ENCODE data around the gene COG5.

Gene COG5

DNA sequence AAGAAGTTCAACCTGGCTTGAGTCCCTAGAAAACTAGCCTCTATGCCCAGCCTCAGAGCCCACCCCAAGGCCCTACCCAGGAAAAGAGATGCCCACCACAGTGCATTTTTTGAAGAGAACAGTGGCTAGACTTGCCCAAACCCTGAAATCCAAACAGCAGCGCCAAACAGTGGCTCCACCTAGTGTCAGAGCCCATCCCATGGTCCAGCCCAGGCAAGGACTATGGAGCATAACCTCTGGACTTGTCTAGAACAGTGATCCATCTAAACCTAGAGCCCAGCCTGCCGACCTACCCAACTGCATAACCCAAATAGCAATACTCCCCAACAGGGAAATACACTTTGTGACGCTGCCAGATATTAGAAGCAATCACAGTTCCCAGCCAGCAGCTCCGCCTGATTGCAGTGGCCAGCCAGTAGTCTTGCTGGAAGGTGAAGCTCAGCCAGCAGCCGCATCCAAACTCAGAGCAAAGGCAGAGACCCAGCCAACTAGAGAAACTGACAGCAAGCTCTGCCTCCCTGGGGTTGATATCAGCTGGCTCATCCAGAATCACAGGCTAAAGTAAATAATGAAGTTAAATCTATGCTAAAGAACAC lies 350.4 kb downstream of the COG5 start:
- no peak for DNase-seq

DNA sequence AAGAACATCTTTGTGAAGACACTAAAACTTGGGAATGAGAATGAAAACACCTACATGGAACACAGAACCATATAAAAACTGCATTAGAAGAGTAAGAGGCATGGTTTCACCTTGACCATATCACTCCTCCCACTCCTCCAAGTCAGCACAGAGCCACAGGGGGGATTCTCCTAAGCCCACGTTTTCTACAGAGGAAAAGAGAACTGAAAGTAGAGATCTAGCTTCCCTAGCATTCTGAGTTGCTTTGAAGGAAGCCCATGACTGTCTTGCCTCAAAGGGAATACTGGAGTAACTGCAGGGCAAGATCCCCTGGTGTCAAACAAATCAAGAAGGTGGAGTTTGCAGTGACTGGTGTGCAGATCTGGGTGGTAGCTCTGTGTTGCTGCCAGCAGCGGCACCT lies 351.0 kb downstream of the COG5 start:
- DNase-seq, result no peak

DNA sequence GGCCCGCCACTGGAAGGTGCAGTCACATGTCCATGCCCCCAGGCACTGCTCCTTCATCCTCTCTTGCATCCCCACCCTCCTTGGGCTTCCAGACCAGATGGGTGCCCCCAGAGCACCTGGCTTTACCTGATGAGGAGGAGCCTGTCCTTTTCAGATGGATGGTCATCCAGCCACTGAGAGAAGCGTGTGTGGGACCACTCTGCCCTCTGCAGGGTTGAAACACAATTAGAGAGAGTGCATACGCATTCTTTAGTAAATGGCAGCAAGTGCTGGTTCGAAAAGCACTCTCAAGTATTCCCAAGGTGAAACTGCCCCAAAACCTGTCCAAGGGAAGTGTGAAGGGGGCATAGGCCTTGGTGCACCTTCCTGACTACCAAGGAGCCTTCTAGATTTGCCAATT lies 353.3 kb downstream of the COG5 start:
- DNase-seq, result no peak

DNA sequence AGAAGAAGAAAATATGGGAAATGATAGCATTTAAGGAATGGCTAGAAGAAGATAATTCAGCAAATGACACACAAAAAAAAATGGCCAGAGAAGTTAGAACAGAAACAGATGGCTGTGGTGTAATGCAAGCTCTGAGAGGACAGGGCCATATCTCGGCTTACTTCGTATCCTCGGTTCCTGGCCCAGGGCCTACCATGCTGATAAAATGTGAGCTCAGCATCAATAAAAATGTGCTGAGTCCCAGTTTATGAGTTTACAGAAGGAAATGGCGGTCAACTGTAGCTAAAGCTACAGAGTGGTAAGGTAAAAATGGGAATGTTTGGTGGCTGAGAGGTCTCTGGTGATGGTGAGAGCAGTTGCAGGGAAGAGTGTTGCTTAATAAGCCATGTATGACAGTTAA lies 354.2 kb downstream of the COG5 start:
- DNase-seq, result no peak

DNA sequence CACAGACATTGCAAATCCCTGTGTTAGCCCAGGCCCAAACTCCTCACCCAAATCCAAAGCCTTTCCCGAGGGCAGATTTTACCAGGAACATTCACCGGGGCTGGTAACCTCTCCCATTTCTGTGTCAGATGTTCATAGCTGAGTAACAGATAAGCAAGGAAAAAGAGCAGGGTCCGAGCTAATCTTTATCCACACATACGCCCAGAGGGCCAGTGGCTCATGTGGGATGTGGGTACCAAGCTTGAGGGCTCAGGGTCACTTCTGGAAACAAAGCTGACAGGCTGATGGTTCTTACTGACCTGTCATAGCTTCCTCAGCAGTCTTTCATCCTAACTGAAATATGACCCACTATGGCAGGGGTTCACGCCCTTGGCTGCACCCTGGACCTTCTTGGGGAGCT lies 355.2 kb downstream of the COG5 start:
- DNase-seq, result no peak

DNA sequence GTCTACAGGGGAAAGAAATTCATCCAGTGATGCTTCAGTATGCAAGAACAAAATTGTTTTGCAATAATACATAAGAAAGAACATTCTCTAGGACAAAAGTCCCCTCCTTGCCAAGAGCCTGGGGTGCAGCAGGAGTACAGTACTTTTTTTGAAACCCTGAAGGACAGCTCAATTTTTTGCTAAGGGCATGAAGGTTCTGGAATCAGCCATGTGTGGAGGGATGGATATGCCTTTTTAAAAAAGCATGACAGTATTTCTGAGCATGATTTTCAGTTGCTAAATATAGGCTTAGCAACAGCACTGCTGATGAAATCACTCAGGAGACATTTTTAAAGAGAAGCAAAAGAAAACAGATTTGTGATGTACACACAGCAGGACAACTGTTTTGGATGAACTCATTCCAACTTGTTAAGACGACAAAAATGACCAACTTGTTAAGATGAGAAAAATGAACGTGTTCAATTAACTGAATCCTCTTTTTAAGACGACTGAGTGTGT lies 355.6 kb downstream of the COG5 start:
- DNase-seq, result no peak

DNA sequence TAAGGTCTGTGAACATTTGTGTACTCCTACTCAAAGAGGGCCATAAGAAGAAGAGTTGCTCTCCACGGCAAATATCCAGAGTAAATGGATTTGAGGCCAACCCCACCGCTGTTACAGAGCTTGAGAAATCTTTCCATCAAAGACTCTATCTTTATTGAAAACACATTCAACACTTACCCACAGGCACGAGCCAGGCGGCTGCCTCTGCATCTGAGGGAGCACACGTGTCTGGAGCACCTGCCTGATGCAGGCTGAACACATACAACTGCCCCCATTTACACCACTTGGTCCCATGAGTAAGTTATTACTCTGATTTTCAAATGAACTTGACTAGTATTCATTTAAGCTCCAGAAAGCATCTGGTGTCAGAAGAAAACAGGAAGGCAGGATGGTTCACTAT lies 356.3 kb downstream of the COG5 start:
- no peak for DNase-seq

DNA sequence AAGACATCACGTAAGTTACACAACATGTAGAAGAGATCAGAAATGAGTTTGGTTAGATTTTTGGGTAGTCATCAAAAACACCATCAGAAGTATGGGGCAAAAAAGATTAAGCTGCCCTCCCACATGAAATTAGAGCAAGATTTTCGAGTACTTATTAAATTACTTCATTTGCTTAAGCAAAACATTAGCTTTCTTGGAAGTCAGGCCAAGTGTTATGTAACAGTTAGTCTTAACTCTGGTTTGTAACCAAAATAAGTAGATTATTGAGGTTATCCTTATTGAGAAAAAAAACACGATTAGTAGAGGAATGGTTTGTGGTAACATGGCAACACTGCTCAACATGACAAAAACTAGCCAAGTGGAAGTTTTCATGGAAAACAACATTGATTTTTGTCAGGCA lies 357.0 kb downstream of the COG5 start:
- no peak for DNase-seq

DNA sequence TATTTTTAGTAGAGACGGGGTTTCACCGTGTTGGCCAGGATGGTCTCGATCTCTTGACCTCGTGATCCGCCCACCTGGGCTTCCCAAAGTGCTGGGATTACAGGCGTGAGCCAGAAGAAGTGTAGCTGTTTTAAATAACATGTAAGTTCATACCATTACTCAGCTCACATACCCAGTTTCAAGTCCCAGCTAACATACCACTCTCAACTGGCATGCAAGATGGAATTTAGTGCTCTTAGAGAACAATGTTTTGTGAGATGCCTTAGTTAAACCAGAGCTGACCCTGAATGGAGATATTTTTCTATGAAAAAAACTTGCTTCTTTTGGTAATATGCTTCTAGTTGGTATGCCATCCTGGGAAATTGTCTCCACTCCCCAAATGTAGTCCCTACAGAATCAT lies 357.6 kb downstream of the COG5 start:
- DNase-seq, result no peak

DNA sequence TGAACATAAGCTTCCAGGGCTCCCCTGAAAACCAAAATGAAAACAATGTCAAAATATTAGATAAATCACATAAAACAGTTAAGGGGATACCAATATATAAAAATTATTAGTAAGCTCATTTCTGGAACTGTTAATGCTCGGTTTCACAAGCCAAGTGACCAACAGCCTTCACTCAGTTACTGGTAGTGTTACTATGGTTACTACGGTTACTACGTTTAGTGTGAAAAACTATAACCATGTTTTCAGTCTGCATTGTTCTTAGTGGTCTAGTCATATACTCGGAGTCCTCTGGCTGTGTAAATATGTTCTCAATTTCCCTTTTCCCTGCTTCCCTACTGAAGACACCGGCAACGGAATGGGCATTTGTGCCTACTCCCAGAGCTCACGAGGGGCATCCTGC lies 360.1 kb downstream of the COG5 start:
- DNase-seq, result no peak

DNA sequence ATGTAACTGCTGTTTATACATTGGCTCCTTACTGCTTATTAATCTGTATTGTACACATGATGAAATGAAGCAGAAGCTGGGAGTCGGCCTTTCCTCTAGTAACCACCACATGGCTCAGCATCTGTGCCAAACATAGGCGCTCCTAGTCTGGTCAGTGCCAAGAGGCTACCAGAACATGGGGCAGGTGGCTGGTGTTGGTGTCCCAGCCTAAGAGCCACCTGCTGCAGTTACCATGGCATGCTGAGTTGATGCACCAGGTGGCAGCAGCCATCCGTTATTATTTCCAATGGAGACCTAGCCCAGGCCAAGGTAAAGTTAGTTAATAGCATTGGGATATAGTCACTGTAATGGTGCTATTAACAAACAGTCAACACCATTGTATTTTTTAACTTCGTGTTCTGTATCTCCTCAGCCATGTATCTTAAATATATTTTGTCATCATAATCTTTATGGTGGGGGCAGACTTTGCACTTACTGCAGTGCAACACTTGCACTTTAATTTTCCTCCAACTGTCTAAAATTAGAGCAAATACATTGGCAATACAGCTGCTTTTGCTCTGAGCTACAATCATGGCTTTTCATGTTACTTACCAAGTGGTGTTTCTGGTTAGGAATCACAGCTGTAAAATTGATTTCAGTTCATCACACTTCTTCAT lies 361.8 kb downstream of the COG5 start:
- DNase-seq, result peak; percentile 82

DNA sequence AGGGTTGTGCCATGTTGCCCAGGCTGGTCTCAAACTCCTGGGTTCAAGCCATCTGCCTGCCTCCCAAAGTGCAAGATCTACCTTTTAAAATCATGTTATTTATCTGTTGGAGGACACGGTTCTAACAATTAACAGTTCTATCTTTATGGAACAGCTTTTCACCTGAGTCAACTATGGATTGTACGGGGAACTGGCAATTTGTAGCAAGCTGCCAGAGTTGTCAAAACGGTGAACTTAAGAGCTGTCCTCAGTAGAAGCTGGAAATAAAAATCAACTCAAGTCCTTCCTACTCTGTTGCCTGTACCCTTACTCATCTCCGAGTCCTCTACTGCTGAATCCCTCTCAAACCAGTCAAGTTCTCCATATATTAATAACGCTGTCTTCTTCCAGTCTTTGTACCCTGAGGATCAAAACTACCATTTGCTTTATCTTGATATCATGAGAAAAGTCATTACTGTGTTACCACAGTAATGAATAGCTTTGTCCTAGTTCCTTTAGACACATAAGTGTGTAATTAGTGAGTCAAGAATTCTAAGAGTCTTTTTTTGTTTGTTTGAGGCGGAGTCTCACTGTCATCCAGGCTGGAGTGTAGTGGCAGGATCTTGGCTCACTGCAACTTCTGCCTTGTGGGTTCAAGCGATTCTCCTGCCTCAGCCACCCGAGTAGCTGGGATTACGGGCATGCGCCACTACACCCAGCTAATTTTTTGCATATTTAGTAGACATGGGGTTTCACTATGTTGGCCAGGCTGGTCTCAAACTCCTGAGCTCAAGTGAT lies 366.7 kb downstream of the COG5 start:
- no peak for DNase-seq

DNA sequence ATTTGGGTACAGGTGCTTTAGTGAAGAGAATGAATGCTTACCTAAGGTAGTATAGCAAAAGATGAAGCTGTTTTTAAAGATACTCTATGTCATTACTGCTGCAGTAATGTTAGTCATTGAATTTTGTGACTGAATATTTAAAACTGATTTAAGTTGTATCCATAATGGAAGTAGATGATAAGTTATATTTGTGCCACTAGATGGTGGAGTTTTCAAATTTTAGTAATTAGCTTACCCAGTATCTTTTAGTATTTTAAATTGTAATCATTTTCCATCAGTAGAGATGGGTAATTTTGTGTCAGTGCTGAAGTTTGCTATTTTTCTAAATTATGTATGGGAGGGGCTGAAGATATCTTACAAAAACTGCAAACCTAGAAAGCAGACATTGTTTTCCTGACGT lies 369.7 kb downstream of the COG5 start:
- no peak for DNase-seq

DNA sequence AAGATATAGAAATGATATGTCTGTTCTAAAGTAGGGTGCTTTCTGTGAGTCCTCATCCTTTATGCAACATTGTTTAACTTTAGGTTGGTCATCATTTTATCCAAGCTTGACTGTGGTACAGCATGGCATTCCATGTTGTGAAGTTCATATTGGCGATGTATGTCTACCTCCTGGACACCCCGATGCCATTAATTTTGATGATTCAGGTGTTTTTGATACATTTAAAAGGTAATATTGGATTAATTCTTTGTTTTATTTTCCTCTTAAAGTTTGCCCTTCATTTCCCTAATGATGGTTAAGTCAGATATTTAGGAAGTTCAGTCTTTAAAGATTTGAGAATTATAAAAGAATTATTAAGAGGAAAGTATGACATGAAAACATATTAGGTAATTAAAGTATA lies 373.6 kb downstream of the COG5 start:
- DNase-seq, result no peak

DNA sequence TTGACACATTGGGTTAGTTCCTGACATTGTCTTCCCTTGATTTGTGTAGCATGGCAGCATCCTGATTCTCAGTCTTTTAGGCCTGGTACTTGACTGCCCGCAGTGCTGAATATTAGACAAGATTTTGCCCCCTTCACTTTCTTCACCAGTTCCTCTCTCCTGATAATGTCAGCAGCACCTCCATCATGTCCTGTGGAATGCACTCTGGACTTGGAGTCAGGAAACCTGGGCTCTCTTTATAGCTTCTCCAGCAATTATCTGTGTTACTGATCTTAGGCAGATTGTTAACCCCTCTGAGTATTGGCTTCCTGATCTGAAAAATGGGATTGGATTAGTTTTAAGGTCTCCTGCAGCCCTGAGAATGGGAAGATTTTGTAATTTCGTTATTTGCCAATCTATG lies 375.9 kb downstream of the COG5 start:
- no peak for DNase-seq

DNA sequence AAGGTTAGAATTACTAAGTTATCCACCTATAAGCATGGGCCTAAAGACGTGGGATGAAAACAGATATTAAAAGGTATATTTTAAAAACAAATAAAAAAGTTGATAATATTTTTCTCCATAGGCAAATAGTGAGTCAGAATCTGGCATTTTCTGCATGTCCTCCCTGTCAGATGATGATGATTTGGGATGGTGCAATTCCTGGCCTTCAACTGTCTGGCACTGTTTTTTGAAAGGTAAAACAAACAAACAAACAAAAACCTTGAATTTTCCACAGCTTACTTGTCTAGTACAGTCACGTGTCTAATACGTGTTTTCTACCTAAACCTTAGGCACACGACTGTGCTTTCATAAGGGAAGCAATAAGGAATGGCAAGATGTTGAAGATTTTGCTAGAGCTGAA lies 377.5 kb downstream of the COG5 start:
- DNase-seq, result no peak

DNA sequence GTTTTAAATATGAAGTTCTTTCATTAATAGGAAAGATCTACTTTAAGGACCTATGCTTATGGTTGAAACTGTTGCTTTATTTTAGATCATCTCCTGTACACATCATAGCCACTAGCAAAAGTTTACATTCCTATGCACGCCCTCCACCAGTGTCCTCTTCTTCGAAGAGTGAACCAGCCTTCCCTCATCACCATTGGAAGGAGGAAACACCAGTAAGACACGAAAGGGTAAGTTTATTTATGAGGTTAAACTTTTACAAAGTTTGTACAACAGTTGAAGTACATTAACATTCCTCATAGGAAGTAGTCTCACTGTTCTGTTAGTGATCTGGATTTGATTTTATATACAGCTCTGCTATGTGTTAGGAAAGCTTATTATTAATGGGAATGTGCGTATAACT lies 378.0 kb downstream of the COG5 start:
- no peak for DNase-seq

DNA sequence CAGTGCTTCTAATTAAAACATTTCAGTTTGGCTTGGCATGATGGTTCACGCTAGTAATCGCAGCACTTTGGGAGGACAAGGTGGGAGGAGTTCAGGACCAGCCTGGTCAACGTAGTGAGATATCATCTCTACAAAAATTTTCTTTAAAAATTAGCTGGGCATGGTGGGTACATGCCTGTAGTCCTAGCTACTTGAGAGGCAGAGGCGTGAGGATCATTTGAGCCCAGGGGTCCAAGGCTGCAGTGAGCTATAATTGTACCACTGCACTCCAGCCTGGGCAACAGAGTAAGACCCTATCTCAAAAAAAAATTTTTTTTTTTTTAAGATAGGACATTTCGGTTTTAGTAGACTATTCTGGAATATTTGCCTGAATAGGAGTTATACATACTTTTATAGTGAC lies 382.5 kb downstream of the COG5 start:
- DNase-seq, result no peak

DNA sequence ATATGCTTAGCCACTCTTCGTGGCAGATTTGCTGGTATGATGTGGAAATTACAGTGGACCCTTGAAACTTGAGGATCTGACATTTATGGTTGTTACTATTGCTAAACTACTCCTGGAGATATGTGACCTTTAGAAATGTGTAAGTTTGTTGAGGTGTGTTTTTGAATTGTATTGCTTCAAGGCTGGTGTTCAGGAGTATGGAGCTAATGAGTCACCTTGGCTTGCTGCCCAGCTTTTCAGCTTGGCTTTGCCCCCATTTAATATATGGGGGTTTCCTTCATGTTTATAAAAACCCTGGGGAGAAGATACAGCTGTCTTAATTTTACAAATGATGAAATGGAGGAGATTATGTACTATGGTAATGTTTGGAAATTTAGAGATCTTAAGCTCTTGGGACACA lies 383.3 kb downstream of the COG5 start:
- no peak for DNase-seq

DNA sequence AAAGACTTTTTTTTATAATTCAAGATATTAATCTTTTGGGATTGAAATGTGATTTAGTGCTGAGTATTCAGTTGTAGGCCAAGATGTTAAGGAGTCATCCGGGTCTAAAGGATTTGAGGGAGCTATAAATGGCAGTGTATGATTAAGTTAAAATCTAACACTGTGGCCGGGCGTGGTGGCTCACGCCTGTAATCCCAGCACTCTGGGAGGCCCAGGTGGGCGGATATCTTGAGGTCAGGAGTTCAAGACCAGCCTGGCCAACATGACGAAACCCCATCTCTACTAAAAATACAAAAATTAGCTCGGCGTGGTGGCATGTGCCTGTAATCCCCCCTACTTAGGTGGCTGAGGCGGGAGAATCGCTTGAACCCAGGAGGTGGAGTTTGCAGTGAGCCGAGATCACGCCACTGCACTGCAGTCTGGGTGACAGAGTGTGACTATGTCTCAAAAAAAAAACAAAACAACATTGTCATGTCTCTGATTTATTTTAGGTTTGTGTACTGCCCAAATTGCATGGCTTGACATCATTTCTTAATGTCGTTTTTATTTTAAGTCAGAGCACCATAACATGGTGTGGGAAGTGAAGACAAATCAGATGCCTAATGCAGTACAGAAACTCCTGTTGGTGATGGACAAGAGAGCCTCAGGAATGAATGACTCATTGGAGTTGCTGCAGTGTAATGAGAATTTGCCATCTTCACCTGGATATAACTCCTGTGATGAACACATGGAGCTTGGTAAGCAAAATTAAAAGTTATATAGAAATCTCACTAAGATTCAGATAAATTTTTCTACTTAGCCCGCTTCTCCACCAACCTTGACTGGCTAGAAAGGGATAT lies 384.2 kb downstream of the COG5 start:
- DNase-seq, result no peak

DNA sequence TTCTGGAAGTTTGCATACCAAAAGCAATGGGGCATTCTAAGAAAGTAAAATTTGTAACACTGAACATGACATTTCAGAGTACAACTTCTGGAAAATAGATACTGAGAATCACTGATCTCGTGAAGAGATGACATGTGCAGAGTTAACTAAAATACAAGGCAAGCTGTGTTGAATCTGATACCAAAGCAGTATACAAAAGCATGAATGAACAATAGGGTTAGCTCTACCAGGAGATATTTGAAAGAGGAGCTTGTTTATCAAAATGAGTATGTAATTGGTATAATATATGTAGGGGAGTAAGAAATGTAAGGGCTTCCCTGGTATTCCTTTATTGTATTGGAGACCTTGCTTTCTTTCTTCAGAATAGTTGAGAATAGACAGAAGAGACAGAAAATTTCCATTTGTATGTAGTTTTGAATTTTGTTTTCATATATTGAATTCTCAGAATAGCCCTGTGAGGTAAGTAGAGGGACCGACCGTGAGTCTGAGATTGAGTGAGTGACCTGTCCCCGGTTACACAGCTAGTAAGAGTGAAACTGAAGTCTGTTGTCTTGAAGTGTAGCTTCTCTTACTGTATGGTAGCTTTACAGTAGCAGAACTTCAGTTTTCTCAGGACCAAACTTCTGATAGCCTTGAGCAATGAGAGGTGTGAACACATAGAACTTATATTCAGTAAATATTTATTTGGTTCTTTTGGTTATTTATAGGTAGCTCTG lies 389.9 kb downstream of the COG5 start:
- no peak for DNase-seq

DNA sequence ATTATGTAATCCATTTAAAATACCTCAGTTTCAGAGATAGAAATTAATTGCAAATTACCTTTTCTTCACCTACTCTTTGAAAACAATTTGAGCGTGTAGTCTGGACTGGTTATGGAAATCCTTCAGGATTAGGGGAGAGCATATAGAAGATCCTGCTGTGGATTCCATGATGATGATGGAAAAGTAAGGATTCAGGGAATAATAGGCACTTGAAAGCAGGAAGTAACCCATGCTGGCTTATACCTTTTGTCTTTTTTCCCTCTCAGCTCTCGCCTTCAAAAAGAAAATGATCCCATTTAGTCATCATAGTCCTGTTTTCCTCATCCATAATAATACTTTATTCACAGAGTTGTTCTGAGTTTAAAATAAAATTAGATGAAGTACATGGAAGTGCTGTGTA lies 390.5 kb downstream of the COG5 start:
- no peak for DNase-seq
